ENCODE data around the gene ESAM. TPM values are rescaled to one million over a fixed set of nuclear protein-coding genes. Genes with fewer than 3 reads are reported as not detected.

ESAM gene
- polyA plus RNA-seq, 3 donors = 0.18 to 0.74 (median 0.49) TPM

- H3K4me3 ChIP-seq (replicated peaks in 1 of 3; ENCODE audit: low read depth in 2 of 3, low read length in 3 of 3) = peak overlapping the region in 1 of 3 experiments; percentile 9
- TF ChIP-seq CTCF (IDR thresholded peaks at IDR 0.05) = no peak
These were observed 9.5 kb downstream of the ESAM start for GRCh38 chr11:124752471-124753102.

GRCh38 chr11:124751741-124752470 is 10.2 kb downstream of the ESAM start, which contains the start of gene VSIG2:
TSS of gene VSIG2 (minus strand) at chr11:124752255. CDS start at chr11:124752137, 118 bp downstream.
- Mint-ChIP-seq H3K9me3 (peaks cover 0 to 2% (median 0%) of the 10 kb centered on the region in 7 donors), H3K27me3 (ENCODE audit: low read depth in 3 of 3) (peaks cover 14 to 25% (median 14%) of the 10 kb centered on the region in 3 donors), H3K4me1 (peaks cover 49% of the 10 kb centered on the region), H3K4me3 (peak within 1 kb of the TSS in 1 of 2 donors; percentile 76), H3K36me3 (no peaks in the 10 kb centered on the region), H3K27ac (no peak within 1 kb of the TSS)
- no peaks in the 10 kb centered on the region for H3K27me3 ChIP-seq (ENCODE audit: control insufficient read depth in 2 of 2, insufficient read depth in 2 of 2, low read length in 2 of 2)
- no peak within 1 kb of the TSS for H3K9ac ChIP-seq (ENCODE audit: insufficient read depth, low read length, poor library complexity, severe bottlenecking)
- H3K4me3 ChIP-seq (replicated peaks in 1 of 3; ENCODE audit: low read depth in 2 of 3, low read length in 3 of 3) = peak within 1 kb of the TSS in 1 of 3 experiments; percentile 9
- H3K9me3 ChIP-seq (replicated peaks in 1 of 2; ENCODE audit: control insufficient read depth in 1 of 2, insufficient read depth in 1 of 2, low read length in 2 of 2) = no peaks in the 10 kb centered on the region
- peaks cover 10% of the 10 kb centered on the region for H4K20me1 ChIP-seq (ENCODE audit: insufficient read depth, low read length)
- no peak for DNase-seq
- TF ChIP-seq CTCF (IDR thresholded peaks at IDR 0.05) = no peak
- no peak within 1 kb of the TSS for H2AFZ ChIP-seq (ENCODE audit: insufficient read depth, low read depth, low read length, poor library complexity, severe bottlenecking)
- H3K79me2 ChIP-seq (ENCODE audit: insufficient read depth, low read length) = no peaks in the 10 kb centered on the region
- no peak within 1 kb of the TSS for H3K4me2 ChIP-seq (replicated peaks; ENCODE audit: extremely low read depth, low read length, poor library complexity, severe bottlenecking)
- H3K36me3 ChIP-seq (replicated peaks in 1 of 2; ENCODE audit: control insufficient read depth in 1 of 2, insufficient read depth in 2 of 2, low read length in 2 of 2) = no peaks in the 10 kb centered on the region
- intact Hi-C loops (cut with micrococcal nuclease) = no loop called here
- H3K27ac ChIP-seq (ENCODE audit: low read depth in 1 of 2, low read length in 2 of 2) = no peak within 1 kb of the TSS
- WGBS (ENCODE audit: insufficient coverage) = 77% methylated on average over 31 of the region's 42 CpGs
- H3K4me1 ChIP-seq (ENCODE audit: control insufficient read depth in 1 of 2, insufficient read depth in 2 of 2, low read length in 2 of 2) = peaks cover 52 to 62% of the 10 kb centered on the region in 2 donors

More at GRCh38 chr11:124752471-124753102, 9.5 kb downstream of the ESAM start:
- H3K79me2 ChIP-seq (ENCODE audit: insufficient read depth, low read length) = no peaks in the 10 kb centered on the region
- peaks cover 48% of the 10 kb centered on the region for H3K4me1 Mint-ChIP-seq
- H3K36me3 ChIP-seq (replicated peaks in 1 of 2; ENCODE audit: control insufficient read depth in 1 of 2, insufficient read depth in 2 of 2, low read length in 2 of 2) = no peaks in the 10 kb centered on the region
- H3K27me3 Mint-ChIP-seq (ENCODE audit: low read depth in 3 of 3) = peaks cover 16 to 29% (median 18%) of the 10 kb centered on the region in 3 donors
- H3K4me2 ChIP-seq (replicated peaks; ENCODE audit: extremely low read depth, low read length, poor library complexity, severe bottlenecking) = no peak overlapping the region
- H3K4me1 ChIP-seq (ENCODE audit: control insufficient read depth in 1 of 2, insufficient read depth in 2 of 2, low read length in 2 of 2) = peaks cover 50 to 58% of the 10 kb centered on the region in 2 donors
- H4K20me1 ChIP-seq (ENCODE audit: insufficient read depth, low read length) = peaks cover 5% of the 10 kb centered on the region
- peak overlapping the region in 1 of 2 donors; percentile 76 for H3K4me3 Mint-ChIP-seq
- no peak overlapping the region for H3K27ac ChIP-seq (ENCODE audit: low read depth in 1 of 2, low read length in 2 of 2)
- H3K9ac ChIP-seq (ENCODE audit: insufficient read depth, low read length, poor library complexity, severe bottlenecking) = no peak overlapping the region
- no peaks in the 10 kb centered on the region for H3K9me3 ChIP-seq (replicated peaks in 1 of 2; ENCODE audit: control insufficient read depth in 1 of 2, insufficient read depth in 1 of 2, low read length in 2 of 2)
- intact Hi-C loops (cut with micrococcal nuclease) = no loop called here
- no peak overlapping the region for H3K27ac Mint-ChIP-seq
- no peaks in the 10 kb centered on the region for H3K36me3 Mint-ChIP-seq
- H2AFZ ChIP-seq (ENCODE audit: insufficient read depth, low read depth, low read length, poor library complexity, severe bottlenecking) = no peak overlapping the region
- DNase-seq = peak in 2 of 3 donors; percentile 28 to 41
- H3K27me3 ChIP-seq (ENCODE audit: control insufficient read depth in 2 of 2, insufficient read depth in 2 of 2, low read length in 2 of 2) = no peaks in the 10 kb centered on the region
- peaks cover 0 to 2% (median 0%) of the 10 kb centered on the region in 7 donors for H3K9me3 Mint-ChIP-seq
- WGBS (ENCODE audit: insufficient coverage) = 0% methylated on average over 3 of the region's 10 CpGs

All from CD14-positive monocyte (primary cell).